Diencephalon (tissue), 1 donor: ENCODE measurements around the gene AGAP4. TPM values are rescaled to one million over a fixed set of nuclear protein-coding genes. Genes with fewer than 3 reads are reported as not detected.

ENCODE experiments used
- small RNA-seq: library from RNA; depleted of rRNA; stranded (forward); fragments of <200 nt; gene quantifications from one replicate; pipeline ENCODE3, GENCODE V24; 2014
- total RNA-seq: library from RNA; depleted of rRNA; stranded (reverse); fragments of >200 nt; gene quantifications from one replicate; pipeline ENCODE4 v1.2.3, GENCODE V29; 2014

The AGAP4 gene
- total RNA-seq = 4.4 TPM

DNA sequence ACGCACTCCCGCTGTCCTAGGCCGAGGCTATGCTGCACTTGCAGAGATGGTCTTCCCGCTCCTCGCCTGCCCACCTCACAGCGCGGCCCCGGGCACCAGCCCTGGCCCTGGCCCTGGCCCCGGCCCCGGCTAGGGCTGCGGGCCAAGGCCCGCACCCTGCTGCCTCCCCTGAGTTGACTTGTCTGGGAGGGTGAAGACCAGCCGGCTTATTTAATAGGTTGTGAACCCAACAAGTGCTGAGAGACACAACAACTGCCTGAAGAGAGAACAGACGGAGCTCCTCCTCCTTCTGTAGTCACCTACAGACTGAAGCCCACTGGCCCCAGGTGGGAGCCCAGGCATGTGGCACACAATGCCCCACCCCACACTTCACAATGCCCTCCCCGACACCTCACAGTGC lies at the start of gene AGAP4:
AGAP4 (minus strand) TSS at position 101 of the 400 bp plus-strand sequence. CDS start 153 bp downstream, outside the sequence.

Small RNA genes within 50 kb of the gene (small RNA-seq; reads per million reads assigned to genes)
- gene AC012044.1 (not detected), gene RNA5SP310 (not detected)

Other genes with a start within 250 kb of the AGAP4 start
- 27.5 TPM for gene ZFAND4, start 174.7 kb downstream of the AGAP4 start, total RNA-seq
- 32.1 TPM for gene WASHC2C, start 120.2 kb downstream of the AGAP4 start, total RNA-seq
- 65.7 TPM for gene TIMM23, start 125.0 kb upstream of the AGAP4 start, total RNA-seq
- gene NCOA4, start 183.1 kb upstream of the AGAP4 start, total RNA-seq = 242 TPM
- gene MSMB, start 198.8 kb upstream of the AGAP4 start, total RNA-seq = not detected